ENCODE measurements around the gene VNN1. TPM values are rescaled to one million over a fixed set of nuclear protein-coding genes. Genes with fewer than 3 reads are reported as not detected.

The VNN1 gene
- total RNA-seq, 1 donor from 2014 or later, result not detected

GRCh38 chr6:132666118-132666517 is 47.7 kb downstream of the VNN1 start:
- DNase-seq (ENCODE audit: low spot score), result no peak
- Mint-ChIP-seq H3K4me1 (ENCODE audit: low read depth) (peaks cover 2% of the 10 kb centered on the region), H3K4me3 (ENCODE audit: unreplicated experiment) (no peak overlapping the region), H3K27me3 (ENCODE audit: low read depth) (peaks cover 2% of the 10 kb centered on the region), H3K36me3 (ENCODE audit: low read depth) (peaks cover 2% of the 10 kb centered on the region), H3K9me3 (ENCODE audit: low read depth) (peaks cover 10% of the 10 kb centered on the region), H3K27ac (ENCODE audit: unreplicated experiment) (no peak overlapping the region)
- no peak for TF ChIP-seq CTCF (IDR thresholded peaks at IDR 0.05)

GRCh38 chr6:132664309-132665034 is 49.4 kb downstream of the VNN1 start:
- H3K9me3 Mint-ChIP-seq (ENCODE audit: low read depth), result peaks cover 14% of the 10 kb centered on the region
- no peak overlapping the region for H3K27ac Mint-ChIP-seq (ENCODE audit: unreplicated experiment)
- no peak for DNase-seq (ENCODE audit: low spot score)
- H3K4me1 Mint-ChIP-seq (ENCODE audit: low read depth), result no peaks in the 10 kb centered on the region
- no peak for TF ChIP-seq CTCF (IDR thresholded peaks at IDR 0.05)
- H3K36me3 Mint-ChIP-seq (ENCODE audit: low read depth), result peaks cover 4% of the 10 kb centered on the region
- H3K27me3 Mint-ChIP-seq (ENCODE audit: low read depth), result no peaks in the 10 kb centered on the region
- H3K4me3 Mint-ChIP-seq (ENCODE audit: unreplicated experiment), result no peak overlapping the region

- no peak for DNase-seq (ENCODE audit: low spot score)
- Mint-ChIP-seq H3K4me3 (ENCODE audit: unreplicated experiment) (no peak overlapping the region), H3K27ac (ENCODE audit: unreplicated experiment) (no peak overlapping the region), H3K27me3 (ENCODE audit: low read depth) (no peaks in the 10 kb centered on the region), H3K36me3 (ENCODE audit: low read depth) (peaks cover 4% of the 10 kb centered on the region), H3K9me3 (ENCODE audit: low read depth) (peaks cover 14% of the 10 kb centered on the region), H3K4me1 (ENCODE audit: low read depth) (no peaks in the 10 kb centered on the region)
- TF ChIP-seq CTCF (IDR thresholded peaks at IDR 0.05), result no peak
Observed at GRCh38 chr6:132663661-132664060, 50.2 kb downstream of the VNN1 start.

GRCh38 chr6:132661906-132662305 is 51.9 kb downstream of the VNN1 start:
- Mint-ChIP-seq H3K9me3 (ENCODE audit: low read depth) (peaks cover 14% of the 10 kb centered on the region), H3K27me3 (ENCODE audit: low read depth) (no peaks in the 10 kb centered on the region), H3K27ac (ENCODE audit: unreplicated experiment) (no peak overlapping the region), H3K4me3 (ENCODE audit: unreplicated experiment) (no peak overlapping the region), H3K4me1 (ENCODE audit: low read depth) (no peaks in the 10 kb centered on the region), H3K36me3 (ENCODE audit: low read depth) (peaks cover 4% of the 10 kb centered on the region)
- DNase-seq (ENCODE audit: low spot score), result no peak
- TF ChIP-seq CTCF (IDR thresholded peaks at IDR 0.05), result no peak

GRCh38 chr6:132659082-132659481 is 54.8 kb downstream of the VNN1 start, which contains the start of gene TAAR1:
TSS of gene TAAR1 (minus strand) at chr6:132659182. CDS start at chr6:132646003, 13,179 bp downstream.
- Mint-ChIP-seq H3K27me3 (ENCODE audit: low read depth) (peaks cover 3% of the 10 kb centered on the region), H3K27ac (ENCODE audit: unreplicated experiment) (no peak within 1 kb of the TSS), H3K9me3 (ENCODE audit: low read depth) (peaks cover 4% of the 10 kb centered on the region), H3K4me1 (ENCODE audit: low read depth) (no peaks in the 10 kb centered on the region), H3K4me3 (ENCODE audit: unreplicated experiment) (no peak within 1 kb of the TSS), H3K36me3 (ENCODE audit: low read depth) (peaks cover 2% of the 10 kb centered on the region)
- no peak for TF ChIP-seq CTCF (IDR thresholded peaks at IDR 0.05)
- no peak for DNase-seq (ENCODE audit: low spot score)

Data from chondrocyte (in vitro differentiated cells).